Activated T-helper 17 cell treated with anti-CD3 and anti-CD28 coated beads, Interleukin-2, amount 50 U/mL, for 72 hours (primary cell): Measurements from ENCODE around the gene RTP3. TPM values are rescaled to one million over a fixed set of nuclear protein-coding genes. Genes with fewer than 3 reads are reported as not detected.
A peak's percentile ranks its signal among the peaks of the same experiment; 100 is the strongest.

Experiments
- ATAC-seq: fragments of 150-1000 bp; cut with Tn5 transposase; replicated peaks from 2 replicates; pipeline ENCODE4 v1.10.0; 2021; ENCODE audit warnings: mild to moderate bottlenecking, moderate library complexity
- H3K27ac Mint-ChIP-seq: one replicate; pipeline ENCODE4 v1.8.0; 2022; ENCODE audit warnings: mixed read lengths
- H3K27me3 Mint-ChIP-seq: one replicate; pipeline ENCODE4 v1.8.0; 2022; ENCODE audit warnings: mixed read lengths
- H3K36me3 Mint-ChIP-seq: one replicate; pipeline ENCODE4 v1.8.0; 2022; ENCODE audit warnings: low read depth, mild to moderate bottlenecking, mixed read lengths
- H3K4me1 Mint-ChIP-seq: one replicate; pipeline ENCODE4 v1.8.0; 2022; ENCODE audit warnings: mixed read lengths
- H3K4me3 Mint-ChIP-seq: one replicate; pipeline ENCODE4 v1.8.0; 2022; ENCODE audit warnings: mild to moderate bottlenecking, mixed read lengths
- H3K9me3 Mint-ChIP-seq: one replicate; pipeline ENCODE4 v1.8.0; 2022; ENCODE audit warnings: mixed read lengths
- total RNA-seq, 2 donors: library from RNA; stranded (reverse); gene quantifications; one replicate each; pipeline ENCODE4 v1.2.3, GENCODE V29; 2022

RTP3 gene
- total RNA-seq, 2 donors from 2014 or later: not detected

- peaks cover 27% of the 10 kb centered on the region for H3K27me3 Mint-ChIP-seq
- H3K4me3 Mint-ChIP-seq: no peak overlapping the region
- no peaks in the 10 kb centered on the region for H3K4me1 Mint-ChIP-seq
- ATAC-seq: no peak
- H3K36me3 Mint-ChIP-seq: no peaks in the 10 kb centered on the region
- H3K9me3 Mint-ChIP-seq: no peaks in the 10 kb centered on the region
- H3K27ac Mint-ChIP-seq: no peak overlapping the region
These were observed 18.1 kb upstream of the RTP3 start for GRCh38 chr3:46479696-46480095.

- ATAC-seq: no peak
- H3K4me3 Mint-ChIP-seq: no peak overlapping the region
- peaks cover 23% of the 10 kb centered on the region for H3K27me3 Mint-ChIP-seq
- H3K27ac Mint-ChIP-seq: no peak overlapping the region
- H3K4me1 Mint-ChIP-seq: no peaks in the 10 kb centered on the region
- H3K9me3 Mint-ChIP-seq: no peaks in the 10 kb centered on the region
- no peaks in the 10 kb centered on the region for H3K36me3 Mint-ChIP-seq
These were observed 17.1 kb upstream of the RTP3 start for GRCh38 chr3:46480491-46481195.

- H3K36me3 Mint-ChIP-seq: no peaks in the 10 kb centered on the region
- no peak overlapping the region for H3K27ac Mint-ChIP-seq
- peaks cover 23% of the 10 kb centered on the region for H3K27me3 Mint-ChIP-seq
- H3K4me1 Mint-ChIP-seq: no peaks in the 10 kb centered on the region
- no peak for ATAC-seq
- no peaks in the 10 kb centered on the region for H3K9me3 Mint-ChIP-seq
- no peak overlapping the region for H3K4me3 Mint-ChIP-seq
These were observed 16.1 kb upstream of the RTP3 start for GRCh38 chr3:46481636-46482035.

GRCh38 chr3:46482632-46483350, 15.0 kb upstream of the RTP3 start:
- Mint-ChIP-seq H3K27me3 (peaks cover 18% of the 10 kb centered on the region), H3K36me3 (no peaks in the 10 kb centered on the region), H3K4me3 (no peak overlapping the region), H3K27ac (no peak overlapping the region), H3K9me3 (no peaks in the 10 kb centered on the region), H3K4me1 (no peaks in the 10 kb centered on the region)
- no peak for ATAC-seq

- ATAC-seq: no peak
- H3K27me3 Mint-ChIP-seq: peaks cover 10% of the 10 kb centered on the region
- H3K27ac Mint-ChIP-seq: no peak overlapping the region
- H3K9me3 Mint-ChIP-seq: no peaks in the 10 kb centered on the region
- H3K36me3 Mint-ChIP-seq: no peaks in the 10 kb centered on the region
- no peaks in the 10 kb centered on the region for H3K4me1 Mint-ChIP-seq
- no peak overlapping the region for H3K4me3 Mint-ChIP-seq
These were observed 14.0 kb upstream of the RTP3 start for GRCh38 chr3:46483825-46484224.

- Mint-ChIP-seq H3K4me3 (no peak overlapping the region), H3K27me3 (peaks cover 5% of the 10 kb centered on the region), H3K27ac (no peak overlapping the region)
These were observed 13.4 kb upstream of the RTP3 start for GRCh38 chr3:46484388-46484787.

GRCh38 chr3:46484911-46485778, 12.6 kb upstream of the RTP3 start:
- H3K27ac Mint-ChIP-seq: no peak overlapping the region
- no peaks in the 10 kb centered on the region for H3K36me3 Mint-ChIP-seq
- no peaks in the 10 kb centered on the region for H3K9me3 Mint-ChIP-seq
- no peak overlapping the region for H3K4me3 Mint-ChIP-seq
- H3K27me3 Mint-ChIP-seq: no peaks in the 10 kb centered on the region
- H3K4me1 Mint-ChIP-seq: no peaks in the 10 kb centered on the region
- no peak for ATAC-seq

More at GRCh38 chr3:46484388-46484787, 13.4 kb upstream of the RTP3 start:
- Mint-ChIP-seq H3K4me1 (no peaks in the 10 kb centered on the region), H3K36me3 (no peaks in the 10 kb centered on the region), H3K9me3 (no peaks in the 10 kb centered on the region)
- no peak for ATAC-seq

- Mint-ChIP-seq H3K9me3 (no peaks in the 10 kb centered on the region), H3K27ac (no peak overlapping the region), H3K4me3 (no peak overlapping the region), H3K36me3 (no peaks in the 10 kb centered on the region), H3K27me3 (no peaks in the 10 kb centered on the region), H3K4me1 (no peaks in the 10 kb centered on the region)
- no peak for ATAC-seq
These were observed 12.0 kb upstream of the RTP3 start for GRCh38 chr3:46485779-46486175.

- Mint-ChIP-seq H3K27ac (no peak overlapping the region), H3K27me3 (no peaks in the 10 kb centered on the region), H3K9me3 (no peaks in the 10 kb centered on the region), H3K36me3 (no peaks in the 10 kb centered on the region), H3K4me1 (no peaks in the 10 kb centered on the region), H3K4me3 (peak overlapping the region; percentile 39)
- ATAC-seq: peak; percentile 99
These were observed 8.9 kb upstream of the RTP3 start for GRCh38 chr3:46488735-46489361.

- Mint-ChIP-seq H3K27me3 (no peaks in the 10 kb centered on the region), H3K4me3 (peak overlapping the region; percentile 39), H3K36me3 (no peaks in the 10 kb centered on the region), H3K4me1 (no peaks in the 10 kb centered on the region), H3K27ac (no peak overlapping the region), H3K9me3 (no peaks in the 10 kb centered on the region)
- ATAC-seq: no peak
These were observed 8.4 kb upstream of the RTP3 start for GRCh38 chr3:46489381-46489780.

GRCh38 chr3:46489875-46490274, 7.9 kb upstream of the RTP3 start:
- H3K36me3 Mint-ChIP-seq: no peaks in the 10 kb centered on the region
- H3K27ac Mint-ChIP-seq: no peak overlapping the region
- no peak overlapping the region for H3K4me3 Mint-ChIP-seq
- H3K9me3 Mint-ChIP-seq: no peaks in the 10 kb centered on the region
- no peaks in the 10 kb centered on the region for H3K4me1 Mint-ChIP-seq
- H3K27me3 Mint-ChIP-seq: no peaks in the 10 kb centered on the region
- no peak for ATAC-seq

- Mint-ChIP-seq H3K9me3 (no peaks in the 10 kb centered on the region), H3K4me3 (no peak overlapping the region), H3K4me1 (no peaks in the 10 kb centered on the region), H3K27ac (no peak overlapping the region), H3K27me3 (no peaks in the 10 kb centered on the region), H3K36me3 (no peaks in the 10 kb centered on the region)
- ATAC-seq: no peak
These were observed 7.3 kb upstream of the RTP3 start for GRCh38 chr3:46490338-46491084.

- Mint-ChIP-seq H3K36me3 (no peaks in the 10 kb centered on the region), H3K4me3 (no peak overlapping the region), H3K4me1 (no peaks in the 10 kb centered on the region), H3K9me3 (no peaks in the 10 kb centered on the region), H3K27ac (no peak overlapping the region), H3K27me3 (no peaks in the 10 kb centered on the region)
- ATAC-seq: no peak
These were observed 6.4 kb upstream of the RTP3 start for GRCh38 chr3:46491089-46492070.
